DMS53 treated with DMSO at 0.1 percent for 48 hours (cell line): Measurements from ENCODE around the gene LSM14A.
"Not testable (repeated sequence)": the region's sequence is repeated elsewhere in the genome, so short reads cannot be mapped to it uniquely, and the experiment has no call there.

ENCODE experiments used
- DNase-seq: peaks from one replicate; lab custom pipeline; 2025; ENCODE audit not compliant: unreplicated experiment; lab: John Stamatoyannopoulos, UW

Gene LSM14A

DNA sequence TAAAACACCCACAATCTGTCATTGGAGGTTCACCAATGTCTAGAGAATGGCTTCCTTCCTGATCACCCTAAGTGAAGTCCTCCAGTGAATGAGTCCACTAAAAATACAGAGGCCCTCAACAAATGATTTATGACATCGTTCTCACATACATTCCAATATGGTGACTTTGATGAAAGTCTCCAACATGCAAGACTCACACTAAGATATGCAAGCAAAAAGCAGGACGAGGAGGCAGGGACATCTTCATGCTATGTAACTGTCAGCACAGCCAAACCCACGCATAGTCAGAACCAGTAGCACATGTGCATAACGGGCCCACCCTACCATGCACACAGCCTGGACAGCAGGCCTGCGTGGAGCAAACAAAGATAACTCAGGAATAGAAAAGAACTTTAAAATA, 16.6 kb upstream of the LSM14A start:
- no peak for DNase-seq

DNA sequence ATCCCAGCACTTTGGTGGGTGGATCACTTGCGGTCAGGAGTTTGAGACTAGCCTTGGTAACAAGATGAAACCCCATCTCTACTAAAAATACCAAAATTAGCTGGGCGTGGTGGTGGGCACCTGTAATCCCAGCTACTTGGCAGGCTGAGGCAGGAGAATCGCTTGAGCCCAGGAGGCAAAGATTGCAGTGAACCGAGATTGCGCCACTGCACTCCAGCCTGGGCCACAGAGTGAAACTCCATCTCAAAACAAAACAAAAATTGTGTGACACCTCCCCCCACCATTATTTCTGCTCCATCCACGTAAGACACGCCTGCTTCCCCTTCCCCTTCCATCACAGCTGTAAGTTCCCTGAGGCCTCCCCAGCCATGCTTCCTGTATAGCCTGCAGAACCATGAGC, 13.3 kb upstream of the LSM14A start:
- DNase-seq = not testable (repeated sequence)

DNA sequence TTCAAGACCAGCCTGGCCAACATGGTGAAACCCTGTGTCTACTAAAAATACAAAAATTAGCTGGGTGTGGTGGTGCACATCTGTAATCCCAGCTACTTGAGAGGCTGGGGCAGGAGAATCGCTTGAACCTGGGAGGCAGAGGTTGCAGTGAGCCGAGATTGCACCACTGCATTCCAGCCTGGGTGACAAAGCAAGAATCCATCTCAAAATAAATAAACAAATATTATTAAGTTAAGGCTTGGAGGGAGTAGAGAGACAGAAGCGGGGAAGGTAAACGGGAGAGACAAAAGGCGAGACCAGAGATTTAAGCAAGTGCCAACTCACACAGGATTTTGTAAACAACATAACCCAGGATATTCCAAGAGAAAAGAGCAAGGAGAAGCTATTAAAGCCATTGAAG, 12.8 kb upstream of the LSM14A start:
- not testable (repeated sequence) for DNase-seq

DNA sequence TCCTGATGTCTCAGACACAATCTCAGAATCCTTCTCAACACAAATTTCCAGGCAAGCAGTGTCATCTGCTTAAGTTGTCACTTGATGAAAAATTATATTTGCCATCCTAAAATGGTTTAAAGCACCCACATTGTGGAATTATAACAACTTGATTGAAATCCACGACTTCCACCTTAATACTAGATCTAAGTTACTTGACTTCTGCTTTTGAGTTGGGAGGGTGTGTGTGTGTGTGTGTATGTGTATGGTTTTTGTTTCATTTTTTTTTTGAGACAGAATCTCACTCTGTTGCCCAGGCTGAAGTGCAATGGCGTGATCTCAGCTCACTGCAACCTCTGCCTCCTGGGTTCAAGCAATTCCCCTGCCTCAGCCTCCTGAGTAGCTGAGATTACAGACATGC, 10.4 kb upstream of the LSM14A start:
- DNase-seq = not testable (repeated sequence)

DNA sequence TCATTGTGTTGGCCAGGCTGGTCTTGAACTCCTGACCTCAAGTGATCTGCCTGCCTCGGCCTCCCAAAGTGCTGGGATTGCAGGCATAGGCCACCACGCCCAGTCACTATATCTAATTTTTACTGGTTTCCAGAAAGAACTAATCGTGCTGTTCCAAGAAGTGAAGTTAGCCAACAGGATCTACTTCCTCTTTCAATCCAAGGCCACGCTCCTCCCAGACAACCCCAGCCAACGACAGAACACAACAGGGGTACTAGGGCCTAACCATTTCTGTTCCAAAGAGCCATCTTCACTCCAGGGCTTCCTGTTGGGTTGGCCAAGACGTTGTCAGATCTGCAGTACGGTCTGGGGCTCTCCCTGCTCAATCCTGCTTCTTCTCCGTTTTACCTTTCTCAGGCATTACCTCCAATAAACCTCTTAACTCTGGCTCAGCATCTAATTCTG, 7.0 kb upstream of the LSM14A start:
- no peak for DNase-seq

DNA sequence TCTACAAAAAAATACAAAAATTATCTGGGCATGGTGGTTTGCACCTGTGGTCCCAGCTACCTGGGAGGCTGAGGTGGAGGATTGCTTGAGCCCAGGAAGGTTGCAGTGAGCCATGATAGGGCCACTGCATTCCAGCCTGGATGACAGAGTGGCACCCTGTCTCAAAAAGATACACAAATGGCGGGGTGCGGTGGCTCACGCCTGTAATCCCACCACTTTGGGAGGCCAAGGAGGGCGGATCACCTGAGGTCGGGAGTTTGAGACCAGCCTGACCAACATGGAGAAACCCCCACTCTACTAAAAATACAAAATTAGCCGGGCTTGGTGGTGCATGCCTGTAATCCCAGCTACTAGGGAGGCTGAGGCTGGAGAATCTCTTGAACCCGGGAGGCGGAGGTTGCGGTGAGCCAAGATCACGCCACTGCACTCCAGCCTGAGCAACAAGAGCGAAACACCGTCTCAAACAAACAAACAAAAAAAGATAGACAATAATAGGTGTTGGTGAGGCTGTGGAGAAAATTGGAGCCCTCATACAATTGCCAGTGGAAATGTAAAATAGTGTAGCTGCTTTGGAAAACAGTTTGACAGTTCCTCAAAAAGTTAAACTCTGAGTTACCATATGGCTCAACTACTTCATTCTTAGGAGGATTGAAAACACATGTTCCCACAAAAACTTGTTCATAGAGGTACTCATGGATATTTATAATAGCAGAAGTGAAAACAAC, 2.7 kb upstream of the LSM14A start:
- not testable (repeated sequence) for DNase-seq

DNA sequence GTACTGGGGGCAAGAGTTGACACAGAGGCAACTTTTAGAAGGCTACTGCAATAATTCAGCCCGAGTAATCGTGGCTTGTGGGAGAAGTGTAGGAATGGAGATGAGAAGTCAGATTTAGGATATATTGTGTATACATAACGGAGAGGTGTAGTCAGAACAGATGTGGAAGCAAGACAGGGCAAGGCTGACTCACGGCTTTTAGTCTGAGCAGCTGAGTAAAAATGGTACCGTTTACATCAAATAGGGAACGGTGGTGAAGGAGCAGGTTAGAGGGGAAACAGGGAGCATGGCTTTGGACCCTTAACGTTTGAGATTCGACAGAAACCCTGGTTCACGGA, 796 bp upstream of the LSM14A start:
- peak; percentile 67 for DNase-seq

DNA sequence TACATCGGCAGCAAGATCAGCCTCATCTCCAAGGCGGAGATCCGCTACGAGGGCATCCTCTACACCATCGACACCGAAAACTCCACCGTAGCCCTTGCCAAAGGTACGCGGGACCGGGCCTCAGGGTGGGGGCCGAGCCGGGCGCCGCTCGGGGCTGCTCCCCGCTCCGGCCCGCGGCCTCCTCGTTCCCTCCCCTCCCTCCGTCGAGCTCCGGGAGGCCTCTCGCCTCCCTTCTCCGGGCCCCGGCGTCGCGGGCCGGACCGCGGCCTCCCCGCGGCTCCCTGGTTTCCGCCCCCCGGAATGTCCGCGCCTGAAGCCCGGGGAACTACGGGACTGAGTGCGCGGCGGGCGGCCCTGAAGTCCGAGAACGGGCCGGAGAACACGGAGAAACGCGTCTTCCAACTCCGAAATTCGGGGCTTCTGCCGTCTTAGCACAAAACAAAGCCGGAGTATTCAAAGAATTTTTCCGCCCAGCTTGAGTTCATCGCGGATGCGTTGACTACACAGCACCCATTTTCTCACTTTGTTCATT, 423 bp downstream of the LSM14A start:
- no peak for DNase-seq

DNA sequence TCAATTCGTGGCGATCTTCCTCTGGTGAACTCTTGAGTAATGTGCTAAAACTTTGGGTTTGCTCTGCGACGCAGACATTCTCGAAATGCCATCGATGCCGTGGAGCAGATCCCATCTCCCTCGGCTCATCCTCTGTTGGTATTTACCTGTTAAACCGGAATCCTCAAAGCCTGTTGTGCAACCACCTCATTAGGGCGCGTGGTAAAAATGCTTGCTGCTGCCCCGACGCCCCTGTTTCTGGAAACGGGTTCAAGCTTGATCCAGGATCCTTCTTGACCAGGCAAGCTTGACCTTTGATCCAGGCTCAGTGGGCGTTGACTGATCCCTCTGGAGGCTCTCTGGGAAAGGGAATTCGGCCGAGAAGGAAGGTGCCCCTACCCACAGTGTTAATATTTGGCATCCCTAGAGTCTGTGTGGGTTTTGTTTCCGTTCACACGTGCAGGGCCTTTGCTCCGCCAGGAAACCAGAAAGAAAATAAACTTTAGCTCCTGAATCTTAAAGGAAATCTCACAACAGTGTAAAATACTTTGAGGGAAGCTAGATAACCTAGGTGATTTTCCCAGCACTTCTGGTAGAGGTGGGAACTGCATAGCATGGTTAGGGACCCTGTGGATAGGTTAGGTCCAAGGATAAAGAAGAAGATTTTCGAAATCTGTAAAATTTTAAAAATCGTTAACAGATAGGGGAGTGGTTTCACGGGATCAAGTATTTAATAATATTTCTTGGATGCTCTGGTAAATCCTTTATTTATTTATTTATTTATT, 1.1 kb downstream of the LSM14A start:
- DNase-seq = peak; percentile 31

DNA sequence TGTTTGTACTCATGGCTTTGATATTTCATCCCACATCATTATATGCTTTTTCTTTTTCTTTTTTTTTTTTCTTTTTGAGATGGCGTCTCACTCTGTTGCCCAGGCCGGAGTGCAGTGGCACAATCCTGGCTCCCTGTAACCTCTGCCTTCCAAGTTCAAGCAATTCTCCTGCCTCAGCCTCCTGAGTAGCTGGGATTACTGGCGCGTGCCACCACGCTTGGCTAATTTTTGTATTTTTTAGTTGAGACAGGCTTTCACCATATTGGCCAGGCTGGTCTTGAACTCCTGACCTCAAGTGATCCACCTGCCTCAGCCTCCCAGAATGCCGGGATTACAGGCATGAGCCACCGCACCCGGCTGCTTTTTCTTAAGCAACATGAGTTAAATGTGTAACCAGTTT, 2.9 kb downstream of the LSM14A start:
- not testable (repeated sequence) for DNase-seq

DNA sequence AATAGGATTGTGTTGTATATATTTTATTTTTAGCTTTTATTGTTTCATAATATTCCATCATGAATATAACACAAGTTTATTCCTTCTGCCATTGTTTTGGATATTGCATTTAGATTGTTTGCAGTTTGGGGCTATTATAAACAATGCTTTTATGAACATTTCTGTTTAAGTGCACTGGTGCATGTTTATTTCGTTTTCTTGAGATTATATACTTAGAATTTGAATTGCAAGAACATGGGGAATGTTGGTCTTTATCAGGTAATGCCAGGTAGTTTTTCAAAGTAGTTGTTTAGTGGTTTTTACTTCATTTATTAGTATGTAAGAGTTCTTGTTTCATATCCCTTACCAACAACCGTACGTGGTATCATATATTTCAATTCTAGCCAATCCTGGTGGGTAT, 4.3 kb downstream of the LSM14A start:
- no peak for DNase-seq

DNA sequence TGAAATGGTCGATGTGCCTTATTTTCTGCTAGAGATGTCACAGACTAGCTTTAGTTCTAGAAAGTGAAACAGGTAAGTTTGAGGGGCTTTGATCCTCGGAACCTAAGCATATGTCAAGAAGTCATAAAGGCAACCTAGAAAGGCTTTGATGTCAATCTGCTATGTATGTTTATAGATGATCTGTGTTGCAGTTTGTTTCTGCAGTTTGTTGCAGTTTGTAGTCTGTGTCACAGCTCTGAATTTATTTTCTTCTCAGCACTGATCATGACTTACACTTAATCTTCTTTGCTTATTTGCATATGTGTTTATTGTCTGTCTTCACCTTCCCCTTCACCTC, 5.9 kb downstream of the LSM14A start:
- no peak for DNase-seq

DNA sequence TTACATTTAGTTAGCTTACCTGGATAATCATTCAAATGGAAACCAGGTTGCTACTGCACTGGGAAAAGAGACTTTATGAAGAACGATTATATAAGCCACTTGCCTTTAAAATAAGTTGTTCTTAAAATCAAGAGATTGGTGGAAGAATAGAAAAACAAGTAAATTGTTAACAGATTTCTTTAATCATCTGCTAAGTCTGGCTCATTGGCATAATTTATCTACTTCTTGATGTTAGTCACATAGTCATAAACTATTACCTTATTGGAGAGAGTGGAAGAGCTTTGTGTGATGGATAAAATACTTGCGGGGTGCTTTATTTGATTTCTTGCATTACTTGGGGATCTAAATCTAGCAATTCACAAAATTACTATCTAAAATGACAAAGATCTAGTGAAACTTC, 6.8 kb downstream of the LSM14A start:
- no peak for DNase-seq

DNA sequence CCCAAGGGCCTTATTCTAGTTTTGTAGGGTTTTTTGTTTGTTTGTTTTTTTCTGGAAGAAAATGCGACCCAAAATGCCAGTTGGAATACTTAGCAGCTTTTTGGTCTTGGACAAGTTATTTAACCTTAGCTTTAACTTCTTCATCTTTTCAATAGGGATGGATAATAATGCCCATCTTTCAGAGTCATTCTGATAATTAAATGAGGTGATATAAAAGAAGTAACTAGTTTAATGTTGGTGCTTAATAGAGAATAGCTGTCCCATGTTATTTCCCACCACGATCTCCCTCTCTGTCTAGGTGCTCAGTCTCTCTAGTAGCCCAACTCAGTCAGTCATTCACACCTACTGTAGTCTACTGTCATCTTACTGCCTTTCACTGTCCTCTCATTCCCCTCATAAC, 8.0 kb downstream of the LSM14A start:
- DNase-seq = no peak

DNA sequence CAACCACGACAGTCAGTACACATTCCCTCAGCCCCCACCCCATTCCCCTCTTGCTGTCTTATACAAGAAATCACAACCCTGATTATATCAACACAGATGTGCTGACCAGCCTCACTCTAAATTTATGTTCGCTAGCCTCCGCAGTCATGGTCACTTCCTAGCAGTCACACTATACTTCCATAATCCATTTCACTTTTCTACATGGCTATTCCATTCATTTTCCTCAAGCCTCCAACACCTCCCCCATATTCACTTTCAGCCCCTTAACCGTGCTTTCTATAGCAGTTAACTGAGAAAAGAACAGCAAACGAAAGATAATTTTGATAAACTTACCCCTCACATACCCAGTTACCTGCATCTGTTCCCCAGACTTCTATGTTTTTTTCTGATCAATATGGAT, 8.4 kb downstream of the LSM14A start:
- no peak for DNase-seq

DNA sequence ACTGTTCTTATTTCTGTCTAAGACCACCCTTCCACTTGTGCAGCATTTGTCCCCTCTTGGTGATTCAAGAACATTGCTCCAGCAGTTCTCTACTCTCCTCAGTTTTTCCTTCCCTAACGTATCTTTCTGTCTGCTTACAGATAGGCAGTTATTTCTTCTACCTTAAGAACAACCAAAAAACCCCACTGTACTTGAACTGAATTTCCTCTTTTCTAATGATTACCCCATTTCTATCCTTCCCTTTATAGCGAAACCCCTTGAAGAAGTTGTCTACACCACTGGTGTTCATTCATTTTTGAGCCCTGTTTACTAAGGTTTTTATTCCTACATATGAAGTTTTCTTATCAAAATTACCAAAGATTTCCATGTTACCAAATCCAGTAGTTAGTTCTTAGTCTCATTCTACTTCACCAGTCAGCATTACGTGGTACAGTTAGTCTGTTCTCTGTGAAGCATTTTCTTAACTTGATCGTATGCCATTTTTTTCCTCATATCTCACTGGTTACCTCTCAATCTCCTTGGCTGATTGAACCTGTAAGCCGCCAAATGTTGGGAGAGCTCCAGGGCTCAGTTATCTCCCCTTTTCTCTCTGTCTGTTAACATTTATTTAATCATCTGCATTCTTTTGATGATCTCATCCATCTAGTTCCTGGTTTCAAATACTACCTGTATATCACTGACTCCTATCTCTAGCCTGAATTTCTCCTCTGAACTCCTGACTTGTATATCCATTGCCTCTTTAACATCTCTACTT, 9.0 kb downstream of the LSM14A start:
- no peak for DNase-seq

DNA sequence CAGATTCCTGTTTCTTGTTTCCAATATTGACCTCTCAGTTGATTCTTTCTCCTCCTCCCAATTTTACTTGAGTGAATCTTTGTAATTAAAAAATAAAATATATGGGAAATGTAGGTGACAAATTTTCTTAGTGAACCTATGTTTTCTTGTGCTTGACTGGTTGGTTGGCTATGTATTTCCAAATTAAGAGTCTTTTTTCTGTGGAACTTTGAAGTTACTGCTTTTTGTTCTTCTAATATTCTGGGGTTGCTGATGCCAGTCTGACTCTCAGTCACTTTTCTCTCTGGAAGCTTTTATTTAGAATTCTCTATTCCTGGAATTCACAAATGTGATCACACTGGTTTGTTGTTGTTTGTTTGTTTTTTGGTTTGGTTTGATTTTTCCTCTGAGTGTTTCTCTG, 9.8 kb downstream of the LSM14A start:
- no peak for DNase-seq

DNA sequence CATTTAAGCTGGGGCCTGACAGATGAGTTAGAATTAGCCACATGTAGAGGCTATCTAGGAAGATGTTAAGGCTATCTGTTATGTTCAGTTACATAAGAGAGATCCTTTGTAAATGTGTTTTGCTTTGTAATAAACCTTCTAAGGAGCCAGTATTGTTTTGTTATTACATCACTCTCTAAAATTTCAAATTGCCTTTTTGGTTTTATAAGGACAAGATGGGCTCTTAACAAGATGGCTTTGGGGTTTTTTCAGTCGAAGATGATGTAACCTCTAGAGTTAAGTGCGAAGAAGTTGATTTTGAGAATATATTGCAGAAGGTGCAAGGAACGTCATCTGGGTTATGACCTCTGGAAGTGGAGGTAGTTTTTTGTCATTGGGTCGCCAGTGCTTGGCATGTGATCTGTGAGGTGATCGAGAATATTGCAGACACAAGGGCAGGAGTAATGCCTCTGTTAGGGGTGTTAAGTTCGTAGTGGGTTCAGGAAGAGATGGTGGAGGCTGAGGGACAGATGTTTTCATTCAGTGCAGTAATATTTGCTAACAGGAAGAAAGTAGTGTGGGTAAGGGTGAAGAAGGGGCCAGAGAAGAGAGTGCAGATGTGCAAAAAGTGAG, 12.7 kb downstream of the LSM14A start:
- no peak for DNase-seq

DNA sequence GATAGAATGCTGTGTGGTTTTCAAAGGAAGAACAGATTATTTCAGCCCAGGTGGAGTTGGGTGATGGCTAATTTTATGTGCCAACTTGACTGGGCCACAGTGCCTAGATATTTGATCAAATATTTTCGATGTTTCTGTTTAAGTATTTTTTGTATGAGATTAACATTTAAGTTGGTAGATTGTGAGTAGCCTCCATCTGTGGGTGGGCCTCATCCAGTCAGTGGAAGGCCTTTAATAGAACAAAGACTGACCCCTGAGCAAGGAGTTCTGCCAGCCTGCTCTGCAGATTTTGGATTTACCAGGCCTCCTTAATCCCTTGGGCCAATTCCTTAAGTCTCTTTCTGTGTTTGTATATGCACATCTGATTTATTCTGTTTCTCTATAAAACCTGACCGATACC, 13.9 kb downstream of the LSM14A start:
- no peak for DNase-seq

DNA sequence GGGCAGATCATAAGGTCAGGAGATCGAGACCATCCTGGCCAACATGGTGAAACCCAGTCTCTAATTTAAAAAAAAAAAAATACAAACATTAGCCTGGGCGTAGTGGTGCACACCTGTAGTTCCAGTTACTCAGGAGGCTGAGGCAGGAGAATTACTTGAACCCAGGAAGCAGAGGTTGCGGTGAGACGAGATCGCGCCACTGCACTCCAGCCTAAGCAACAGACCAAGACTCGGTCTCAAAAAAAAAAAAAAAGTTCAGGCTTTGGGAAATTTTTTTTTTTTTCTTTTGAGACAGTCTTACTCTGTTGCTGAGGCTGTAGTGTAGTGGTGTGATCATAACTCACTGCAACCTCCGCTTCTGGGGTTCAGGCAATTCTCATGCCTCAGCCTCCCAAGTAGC, 14.7 kb downstream of the LSM14A start:
- DNase-seq = no peak

DNA sequence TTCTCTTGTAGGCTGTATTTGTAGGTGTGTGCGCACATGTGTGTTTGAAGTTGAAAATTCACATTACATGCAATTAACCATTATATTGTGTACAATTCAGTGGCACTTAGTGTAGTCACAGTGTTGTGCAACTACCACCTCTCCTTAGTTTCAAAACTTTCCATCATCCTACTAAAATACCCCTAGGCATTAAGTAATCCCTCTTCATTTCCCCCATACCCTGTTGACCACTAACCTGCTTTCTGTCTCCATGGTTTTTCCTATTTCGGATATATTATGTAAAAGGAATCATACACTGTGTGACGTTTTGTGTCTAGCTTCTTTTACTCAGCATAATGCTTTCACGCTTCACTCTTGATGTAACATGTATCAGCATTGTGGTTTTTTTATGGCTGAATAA, 16.1 kb downstream of the LSM14A start:
- no peak for DNase-seq
